Endothelial cell of umbilical vein (primary cell): ENCODE data around the gene ELAVL1. TPM values are rescaled to one million over a fixed set of nuclear protein-coding genes. Genes with fewer than 3 reads are reported as not detected.

Experiments
- BruUV-seq: library from RNA; stranded (reverse); fragments of 400-500 nt; replicated peaks from 2 replicates; lab custom pipeline; 2021; lab: Mats Ljungman, UMichigan
- CTCF ChIA-PET: fragments of 300-600, 350-600 bp; sonication (Branson Sonifier 250); formaldehyde crosslinking; loops from one replicate; lab custom pipeline; 2021; ENCODE audit warnings: antibody characterized with exemption, inconsistent platforms; lab: Charles Lee
- POLR2A ChIA-PET: fragments of 300-600, 350-600 bp; sonication (Branson Sonifier 250); formaldehyde crosslinking; loops from one replicate; lab custom pipeline; 2021; ENCODE audit warnings: antibody characterized with exemption, inconsistent platforms; lab: Charles Lee
- DNase-seq: peaks from one replicate; pipeline ENCODE4 v3.0.0-alpha.2; 2011; ENCODE audit warnings: low read depth, low spot score
- FAIRE-seq: peaks from 2 replicates; lab custom pipeline; 2011; peaks lifted over from hg19 to GRCh38; lab: Jason Lieb, UNC
- H2AFZ ChIP-seq: 2 replicates; pipeline ENCODE4 v1.6.0; 2012; ENCODE audit warnings: low read depth, low read length, control low read depth, inconsistent platforms
- H3K27ac ChIP-seq: 2 replicates; pipeline ENCODE4 v1.5.1; 2011; ENCODE audit warnings: low read depth, mild to moderate bottlenecking, control low read depth, low read length, moderate library complexity; ENCODE audit not compliant: insufficient read depth
- H3K27me3 ChIP-seq, 2 experiments: 2 replicates each; pipeline versions ENCODE4 v1.6.0 to v1.6.1; 2011; ENCODE audit warnings: low read length in 2 of 2, mixed read lengths in 1 of 2; ENCODE audit not compliant: control insufficient read depth in 2 of 2, insufficient read depth in 2 of 2
- H3K36me3 ChIP-seq, 2 experiments: 2 replicates in 1 of 2; 3 replicates in 1 of 2; pipeline ENCODE4 v1.5.1; 2011; ENCODE audit warnings: low read length in 2 of 2, mild to moderate bottlenecking in 1 of 2, moderate library complexity in 1 of 2; ENCODE audit not compliant: control insufficient read depth in 2 of 2, insufficient read depth in 2 of 2; ENCODE audit errors: extremely low read depth in 1 of 2
- H3K4me1 ChIP-seq: 3 replicates; pipeline ENCODE4 v1.5.1; 2011; ENCODE audit warnings: mild to moderate bottlenecking, low read length; ENCODE audit not compliant: control insufficient read depth, insufficient read depth; ENCODE audit errors: extremely low read depth
- H3K4me2 ChIP-seq: 2 replicates; pipeline ENCODE4 v1.6.1; 2011; ENCODE audit warnings: low read length, control low read depth, mixed read lengths; ENCODE audit not compliant: insufficient read depth
- H3K4me3 ChIP-seq, 3 experiments: fragments of 200-600 bp in 1 of 3; sonication (generic), shearing (Covaris generic) in 1 of 3; replicated peaks in 1 of 3; 2 replicates each; pipeline ENCODE4 v1.5.1; 2011 to 2016; ENCODE audit warnings: control low read depth in 3 of 3, low read length in 3 of 3, mild to moderate bottlenecking in 2 of 3, inconsistent platforms in 1 of 3, low read depth in 1 of 3, moderate library complexity in 1 of 3; ENCODE audit not compliant: insufficient read depth in 1 of 3
- H3K79me2 ChIP-seq: 2 replicates; pipeline ENCODE4 v1.6.0; 2012; ENCODE audit warnings: low read length, inconsistent platforms; ENCODE audit not compliant: control insufficient read depth, insufficient read depth
- H3K9ac ChIP-seq: replicated peaks from 2 replicates; pipeline ENCODE3; 2011; ENCODE audit warnings: low read length, control low read depth; ENCODE audit not compliant: insufficient read depth; ENCODE audit errors: extremely low read depth
- H3K9me1 ChIP-seq: replicated peaks from 3 replicates; pipeline ENCODE4 v1.6.0; 2011; ENCODE audit warnings: mild to moderate bottlenecking, low read length; ENCODE audit not compliant: control insufficient read depth, insufficient read depth; ENCODE audit errors: extremely low read depth
- H3K9me3 ChIP-seq: replicated peaks from 2 replicates; pipeline ENCODE4 v1.5.1; 2012; ENCODE audit warnings: low read length, inconsistent platforms; ENCODE audit not compliant: control insufficient read depth, insufficient read depth
- H4K20me1 ChIP-seq: replicated peaks from 2 replicates; pipeline ENCODE3; 2011; ENCODE audit warnings: mild to moderate bottlenecking, low read length; ENCODE audit not compliant: control insufficient read depth, insufficient read depth; ENCODE audit errors: extremely low read depth
- CTCF ChIP-seq, 2 donors: IDR thresholded peaks; 1 replicate in 1 of 2; 2 replicates in 1 of 2; pipeline ENCODE4 v1.5.1; 2011; ENCODE audit warnings: low read length in 2 of 2, mild to moderate bottlenecking in 2 of 2, moderate library complexity in 2 of 2, control low read depth in 1 of 2, inconsistent platforms in 1 of 2, low read depth in 1 of 2; ENCODE audit not compliant: insufficient read depth in 1 of 2; ENCODE audit errors: extremely low read depth in 1 of 2
- EZH2 ChIP-seq: IDR thresholded peaks from 2 replicates; pipeline ENCODE4 v1.6.1; 2012; ENCODE audit warnings: borderline replicate concordance, low read depth, mild to moderate bottlenecking, moderate library complexity, low read length, inconsistent platforms; ENCODE audit not compliant: severe bottlenecking
- FOS ChIP-seq: IDR thresholded peaks from 2 replicates; pipeline ENCODE4 v1.6.1; 2011; ENCODE audit warnings: mild to moderate bottlenecking, low read length, moderate library complexity, borderline replicate concordance; ENCODE audit not compliant: insufficient read depth
- GATA2 ChIP-seq: IDR thresholded peaks from 2 replicates; pipeline ENCODE4 v1.7.0; 2011; ENCODE audit warnings: low read depth, mild to moderate bottlenecking, moderate library complexity, mixed read lengths, low read length; ENCODE audit not compliant: insufficient read length, insufficient read depth
- JUN ChIP-seq: IDR thresholded peaks from 2 replicates; pipeline ENCODE4 v1.6.1; 2011; ENCODE audit warnings: borderline replicate concordance, low read depth; ENCODE audit not compliant: insufficient read length, insufficient read depth
- MYC ChIP-seq: IDR thresholded peaks from one replicate; pipeline ENCODE4 v1.6.1; 2011; ENCODE audit warnings: mild to moderate bottlenecking, low read depth, low read length
- POLR2A ChIP-seq: IDR thresholded peaks from 2 replicates; pipeline ENCODE4 v1.6.1; 2012; ENCODE audit warnings: low read depth, mild to moderate bottlenecking, control low read depth, low read length
- POLR2AphosphoS5 ChIP-seq: IDR thresholded peaks from 2 replicates; pipeline ENCODE4 v1.6.1; 2012; ENCODE audit warnings: low read depth, mild to moderate bottlenecking, control low read depth, low read length, moderate library complexity; ENCODE audit not compliant: insufficient read depth
- dilution Hi-C: fragments of 300-500 bp; cut with MboI; formaldehyde crosslinking; loops from one replicate; pipeline ENCODE4 v1.15.0; 2019; ENCODE audit warnings: low sequenced_read_pairs; ENCODE audit not compliant: extremely low pct_ligation_motif_present
- intact Hi-C: fragments of 100-400 bp; cut with micrococcal nuclease; formaldehyde crosslinking; loops from one replicate; pipeline ENCODE4 v1.10.0; 2022
- polyA plus RNA-seq, 4 experiments: library from polyadenylated mRNA; depleted of rRNA in 3 of 4; stranded (reverse) in 3 of 4; unstranded in 1 of 4; fragments of >200 nt; gene quantifications; 2 replicates each; pipeline versions ENCODE4 v1.2.1 to v1.2.3, GENCODE V29; 2011 to 2012; ENCODE audit warnings: missing spikeins in 1 of 4
- total RNA-seq: library from RNA; stranded (reverse); gene quantifications from 2 replicates; pipeline ENCODE4 v1.2.3, GENCODE V29; 2021
- TF ChIP-seq, protein P1 (sequence below): IDR thresholded peaks from 2 replicates; pipeline ENCODE4 v1.6.1; 2011; ENCODE audit not compliant: insufficient read depth, insufficient read length

ELAVL1 gene
- total and polyA plus RNA-seq, 2 donors (not counting 3 experiments of a cell fraction or from before 2014, with no cell fraction given): 46.8 to 134 TPM

DNA sequence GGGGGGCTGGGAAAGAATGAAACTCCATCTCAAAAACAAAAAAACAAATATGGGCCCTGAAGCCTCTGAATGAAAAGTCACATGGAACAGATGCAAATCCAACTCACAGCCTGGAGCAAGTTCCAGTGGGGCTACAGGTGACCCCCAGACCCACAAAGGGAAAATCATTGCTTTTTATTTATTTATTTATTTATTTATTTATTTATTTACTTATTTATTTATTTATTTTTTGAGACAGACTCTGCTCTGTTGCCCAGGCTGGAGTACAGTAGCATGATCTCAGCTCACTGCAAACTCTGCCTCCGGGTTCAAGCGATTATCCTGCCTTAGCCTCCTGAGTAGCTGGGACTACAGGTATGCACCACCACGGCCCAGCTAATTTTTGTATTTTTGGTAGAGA, 33.8 kb upstream of the ELAVL1 start:
- CTCF ChIA-PET: no interaction called here
- Histone ChIP-seq H2AFZ (no peak overlapping the region), H3K36me3 (no peaks in the 10 kb centered on the region), H4K20me1 (no peaks in the 10 kb centered on the region), H3K9ac (no peak overlapping the region), H3K4me2 (no peak overlapping the region), H3K27me3 (no peaks in the 10 kb centered on the region), H3K4me1 (no peaks in the 10 kb centered on the region), H3K79me2 (no peaks in the 10 kb centered on the region), H3K4me3 (no peak overlapping the region), H3K27ac (no peak overlapping the region), H3K9me3 (no peaks in the 10 kb centered on the region), H3K9me1 (no peaks in the 10 kb centered on the region)
- BruUV-seq: no TSS peak
- POLR2A ChIA-PET: no interaction called here
- TF ChIP-seq POLR2A (no peak), GATA2 (no peak), MYC (no peak), JUN (no peak), CTCF (IDR thresholded peaks at IDR 0.05; ENCODE audit: extremely low read depth in 1 of 2, insufficient read depth in 1 of 2, low read depth in 1 of 2, low read length in 2 of 2) (no peak), FOS (no peak), POLR2AphosphoS5 (no peak), EZH2 (no peak)
- TF ChIP-seq, protein P1, sequence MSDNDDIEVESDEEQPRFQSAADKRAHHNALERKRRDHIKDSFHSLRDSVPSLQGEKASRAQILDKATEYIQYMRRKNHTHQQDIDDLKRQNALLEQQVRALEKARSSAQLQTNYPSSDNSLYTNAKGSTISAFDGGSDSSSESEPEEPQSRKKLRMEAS: no peak
- DNase-seq (no peak), FAIRE-seq (no peak)
- intact Hi-C loops: no loop called here
- dilution Hi-C loops: no loop called here
